AG09309 (cell line): ENCODE data around the gene TSEN2.

ENCODE experiments used
- DNase-seq: peaks from one replicate; pipeline ENCODE4 v3.0.0-alpha.2; 2010; ENCODE audit warnings: low read depth
- H3K4me3 ChIP-seq: 2 replicates; pipeline ENCODE4 v1.5.1; 2011; ENCODE audit warnings: mild to moderate bottlenecking, low read depth, low read length, moderate library complexity; ENCODE audit not compliant: control insufficient read depth
- TF ChIP-seq, protein P1 (sequence below): IDR thresholded peaks from 2 replicates; pipeline ENCODE4 v1.5.1; 2011; ENCODE audit warnings: mild to moderate bottlenecking, low read depth, low read length, inconsistent platforms; ENCODE audit not compliant: insufficient read depth, control insufficient read depth; ENCODE audit errors: missing control alignments

Gene TSEN2

DNA sequence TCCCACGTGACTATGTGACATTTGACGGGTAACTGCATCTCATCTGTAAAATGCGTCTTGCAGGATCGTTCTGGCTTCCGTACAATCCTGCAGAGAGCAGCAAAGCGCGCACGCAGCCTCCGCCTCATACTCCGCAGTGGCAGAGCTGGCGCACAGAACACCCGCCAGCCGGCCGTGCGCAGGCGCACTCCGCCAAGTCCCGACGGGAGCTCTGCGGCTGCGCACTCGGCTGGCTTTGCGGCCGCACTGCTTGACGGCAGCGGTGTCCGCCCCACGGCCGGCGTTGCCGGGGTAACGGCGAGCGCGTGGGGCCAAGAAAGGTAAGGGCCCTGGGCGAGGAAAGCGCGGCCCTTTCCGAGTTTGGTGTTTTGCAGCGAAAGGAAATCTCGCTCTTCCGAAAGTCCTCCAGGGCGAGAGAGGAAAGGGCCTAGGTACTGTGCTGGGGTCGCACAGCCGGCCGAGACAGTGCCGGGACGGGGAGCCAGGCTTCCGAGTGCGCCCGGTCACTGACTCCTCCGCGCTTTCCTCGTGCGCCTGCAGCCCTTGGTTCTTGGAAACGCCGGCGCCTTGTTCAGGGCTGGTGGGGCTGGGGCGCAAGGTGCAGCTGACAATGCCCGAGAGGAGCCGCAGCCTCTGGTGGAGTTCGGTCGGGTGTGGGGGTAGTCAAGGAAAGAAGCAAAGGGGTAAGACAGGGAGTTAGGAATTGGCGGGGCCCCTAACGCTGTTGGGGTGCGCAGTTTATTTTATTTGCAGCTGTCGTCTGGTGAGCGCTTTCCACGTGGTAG lies at the start of gene TSEN2:
Gene TSEN2 (plus strand): TSS at position 283 of the 785 bp plus-strand sequence. CDS start 5,321 bp downstream, outside the sequence.
- peak; percentile 69 for DNase-seq
- TF ChIP-seq, protein P1, sequence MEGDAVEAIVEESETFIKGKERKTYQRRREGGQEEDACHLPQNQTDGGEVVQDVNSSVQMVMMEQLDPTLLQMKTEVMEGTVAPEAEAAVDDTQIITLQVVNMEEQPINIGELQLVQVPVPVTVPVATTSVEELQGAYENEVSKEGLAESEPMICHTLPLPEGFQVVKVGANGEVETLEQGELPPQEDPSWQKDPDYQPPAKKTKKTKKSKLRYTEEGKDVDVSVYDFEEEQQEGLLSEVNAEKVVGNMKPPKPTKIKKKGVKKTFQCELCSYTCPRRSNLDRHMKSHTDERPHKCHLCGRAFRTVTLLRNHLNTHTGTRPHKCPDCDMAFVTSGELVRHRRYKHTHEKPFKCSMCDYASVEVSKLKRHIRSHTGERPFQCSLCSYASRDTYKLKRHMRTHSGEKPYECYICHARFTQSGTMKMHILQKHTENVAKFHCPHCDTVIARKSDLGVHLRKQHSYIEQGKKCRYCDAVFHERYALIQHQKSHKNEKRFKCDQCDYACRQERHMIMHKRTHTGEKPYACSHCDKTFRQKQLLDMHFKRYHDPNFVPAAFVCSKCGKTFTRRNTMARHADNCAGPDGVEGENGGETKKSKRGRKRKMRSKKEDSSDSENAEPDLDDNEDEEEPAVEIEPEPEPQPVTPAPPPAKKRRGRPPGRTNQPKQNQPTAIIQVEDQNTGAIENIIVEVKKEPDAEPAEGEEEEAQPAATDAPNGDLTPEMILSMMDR, result peak; percentile 33
- peak within 1 kb of the TSS; percentile 81 for H3K4me3 ChIP-seq

DNA sequence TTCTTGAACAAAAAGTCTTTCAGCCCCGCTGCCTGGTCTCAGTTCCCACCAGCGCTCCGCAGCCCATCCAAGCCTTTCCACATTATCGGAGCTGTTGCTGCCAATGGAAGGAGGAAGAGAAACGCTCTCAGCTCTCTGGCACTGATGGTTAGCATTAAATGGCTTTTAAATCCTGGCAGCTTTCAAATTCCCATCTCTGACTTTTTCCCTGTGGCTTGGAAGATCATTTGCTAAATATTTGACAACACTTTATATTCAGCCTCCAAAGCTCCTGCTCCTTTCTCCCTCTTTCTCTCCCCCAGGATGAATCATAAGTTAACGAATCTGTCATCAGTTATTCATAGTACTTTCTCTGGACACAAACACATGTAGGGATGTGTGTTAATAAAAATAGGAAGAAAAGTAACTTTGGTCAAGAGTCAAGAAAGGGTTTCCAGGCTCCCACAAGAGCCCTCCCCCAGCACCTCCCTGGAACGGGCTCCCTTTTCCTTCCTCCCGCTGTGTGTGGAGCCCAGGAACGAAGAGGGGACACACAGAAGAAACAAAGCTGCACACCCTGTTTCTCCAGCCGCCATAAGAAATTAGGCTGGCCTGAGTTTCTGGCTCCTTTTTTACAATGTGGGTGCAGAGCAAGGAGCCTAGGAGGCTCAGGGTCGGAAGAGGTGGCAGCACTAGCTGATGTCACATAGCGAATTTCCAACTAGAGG lies 47.6 kb upstream of the TSEN2 start:
- TF ChIP-seq, protein P1, result no peak
- H3K4me3 ChIP-seq, result no peak overlapping the region; the same call in 1 of the 2 replicates
- peak; percentile 8 for DNase-seq

DNA sequence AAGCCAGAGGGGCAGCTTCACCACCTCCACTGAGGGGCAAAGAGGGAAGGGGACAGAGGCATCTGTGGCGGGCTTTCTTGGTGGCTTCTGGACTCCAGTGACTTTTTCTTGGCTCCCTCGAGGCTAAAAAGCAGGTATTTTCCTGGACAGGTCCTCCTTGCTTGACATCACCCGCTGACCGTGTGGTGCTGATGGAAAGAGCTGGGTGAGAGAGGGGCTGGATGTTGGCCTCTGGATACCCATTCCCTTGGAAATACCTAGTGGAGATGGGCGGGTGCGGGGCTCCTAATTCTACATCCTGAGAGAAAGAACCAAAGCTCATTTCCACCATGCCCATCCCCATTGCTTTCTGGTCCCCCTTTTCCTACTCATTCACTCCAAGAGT lies 47.1 kb upstream of the TSEN2 start:
- H3K4me3 ChIP-seq, result no peak overlapping the region
- TF ChIP-seq, protein P1, result no peak
- DNase-seq, result no peak

DNA sequence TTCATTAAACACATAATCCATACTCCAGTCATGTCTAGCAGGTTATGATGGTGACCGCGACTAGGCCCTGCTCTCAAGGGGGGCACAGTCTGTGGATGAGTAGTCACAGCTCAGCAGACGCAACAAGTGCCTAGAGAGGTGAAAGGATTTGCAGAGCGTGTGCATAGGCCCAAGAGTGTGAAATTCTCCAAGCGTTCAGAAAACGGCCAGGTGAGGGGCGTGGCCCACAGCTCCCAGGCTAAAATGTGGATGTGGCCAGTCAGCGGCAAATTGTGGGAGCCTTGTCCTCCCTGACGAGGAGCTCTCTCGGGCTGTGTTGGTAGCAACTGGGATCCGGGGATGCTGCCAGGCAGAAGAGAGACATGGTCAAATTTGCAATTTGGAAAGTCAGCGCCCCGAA lies 46.4 kb upstream of the TSEN2 start:
- TF ChIP-seq, protein P1, result no peak
- DNase-seq, result no peak
- no peak overlapping the region for H3K4me3 ChIP-seq

DNA sequence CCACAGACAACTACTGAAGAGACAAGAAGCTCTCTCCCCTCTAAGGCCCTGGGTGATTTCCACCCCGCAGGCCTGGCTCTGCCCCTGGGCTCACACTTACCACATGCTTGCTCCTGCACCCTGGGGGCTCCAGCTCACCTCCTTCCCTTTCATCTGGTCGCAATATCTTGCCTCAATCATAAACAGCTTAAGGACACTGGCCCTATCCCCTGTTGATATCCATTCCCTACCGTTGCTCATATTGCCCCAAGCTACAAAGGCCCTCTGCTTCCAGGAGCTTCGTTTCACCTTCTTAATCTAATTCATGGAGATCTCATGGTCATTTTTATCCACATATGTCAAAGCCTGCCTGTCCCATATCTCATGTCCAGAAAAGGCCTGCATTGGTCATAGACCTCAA lies 46.0 kb upstream of the TSEN2 start:
- TF ChIP-seq, protein P1, result no peak
- DNase-seq, result no peak
- no peak overlapping the region for H3K4me3 ChIP-seq

DNA sequence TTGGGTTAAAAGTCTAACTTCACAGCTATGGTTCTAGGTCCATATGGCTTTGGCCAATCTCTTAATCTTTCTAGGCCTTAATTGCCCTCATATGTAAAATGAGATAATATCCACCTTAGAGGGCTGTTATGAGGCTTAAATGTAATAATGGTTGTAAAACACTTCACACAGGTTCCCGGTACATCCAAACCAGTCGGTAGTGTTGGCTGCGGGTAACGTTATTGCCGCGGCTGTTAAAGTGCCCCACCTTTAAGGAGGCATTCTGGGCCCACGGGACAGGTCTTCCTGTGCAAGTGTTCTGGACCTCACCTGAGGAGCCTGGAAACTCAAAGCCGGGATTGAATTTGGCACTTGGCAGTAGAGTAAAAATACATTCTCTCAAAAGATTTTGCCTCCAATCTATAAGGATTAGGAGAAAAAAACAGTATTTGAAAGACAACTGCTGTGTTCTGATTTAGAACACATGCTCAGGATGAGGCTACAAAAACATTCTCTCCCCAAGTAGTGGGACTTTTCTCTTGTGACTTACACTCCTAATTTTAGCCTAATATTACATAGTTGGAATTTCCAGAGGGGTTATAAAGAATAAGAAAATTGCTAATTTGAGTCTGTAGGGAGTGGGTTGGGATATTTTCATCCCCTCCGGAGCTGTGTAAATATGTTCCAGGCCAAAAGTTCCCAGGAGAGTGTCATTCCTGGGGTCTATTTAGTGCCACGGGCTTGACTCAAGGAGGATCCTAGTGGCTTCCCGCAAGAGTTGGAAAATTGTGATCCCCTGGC lies 44.9 kb upstream of the TSEN2 start:
- no peak for DNase-seq
- TF ChIP-seq, protein P1, result no peak
- no peak overlapping the region for H3K4me3 ChIP-seq
